ENCODE data around the gene COL16A1. TPM values are rescaled to one million over a fixed set of nuclear protein-coding genes. Genes with fewer than 3 reads are reported as not detected.

COL16A1 gene
- total and polyA plus RNA-seq, 2 of the 13 experiments (the other 11 are each of a cell fraction or from before 2014, with no cell fraction given): 4.3 to 12.2 TPM

GRCh38 chr1:31704271-31705079 is 658 bp upstream of the COL16A1 start (continued):
- 0 out of 2 replicates have a peak, but pooled peaks have one; percentile 2 for TF ChIP-seq AHDC1 (CRISPR knock-in tag; IDR thresholded peaks at IDR 0.05; ENCODE audit: borderline replicate concordance)
- TF ChIP-seq POLR2A (IDR thresholded peaks at IDR 0.05; ENCODE audit: insufficient read depth in 1 of 2, low read depth in 2 of 2, low read length in 2 of 2): 0 out of 4 replicates have a peak, but pooled peaks of 1 of the 2 experiments have one; percentile 18
- peak; percentile 73 for TF ChIP-seq ELF3 (CRISPR knock-in tag; IDR thresholded peaks at IDR 0.05)
- TF ChIP-seq TCF7L2 (IDR thresholded peaks at IDR 0.05; ENCODE audit: low read depth, low read length): no peak
- peak; percentile 14; the same call in 1 of the 2 replicates for TF ChIP-seq TARDBP (CRISPR knock-in tag; IDR thresholded peaks at IDR 0.05)
- peak; percentile 45; the same call in 1 of the 2 replicates for TF ChIP-seq ZNF788 (CRISPR knock-in tag; IDR thresholded peaks at IDR 0.05; ENCODE audit: borderline replicate concordance)
- TF ChIP-seq MEIS2 (CRISPR knock-in tag; IDR thresholded peaks at IDR 0.05): 0 out of 2 replicates have a peak, but pooled peaks have one; percentile 19
- no peak for TF ChIP-seq GRHL1 (CRISPR knock-in tag; conservative IDR thresholded peaks at IDR 0.05)
- peak; percentile 91 for TF ChIP-seq KDM1A (CRISPR knock-in tag; IDR thresholded peaks at IDR 0.05)
